Rectal smooth muscle tissue (tissue), 1 donor: ENCODE results near the gene BICC1.

ENCODE experiments used
- H3K27ac ChIP-seq: one replicate; pipeline ENCODE4 v1.7.0; 2013; ENCODE audit warnings: low read depth, low read length, inconsistent platforms
- H3K27me3 ChIP-seq: one replicate; pipeline ENCODE4 v1.7.0; 2013; ENCODE audit warnings: low read length; ENCODE audit not compliant: control insufficient read depth, insufficient read depth
- H3K36me3 ChIP-seq: one replicate; pipeline ENCODE4 v1.7.0; 2013; ENCODE audit warnings: low read length; ENCODE audit not compliant: control insufficient read depth, insufficient read depth
- H3K4me1 ChIP-seq: one replicate; pipeline ENCODE4 v1.7.0; 2013; ENCODE audit warnings: low read length; ENCODE audit not compliant: control insufficient read depth, insufficient read depth
- H3K4me3 ChIP-seq: one replicate; pipeline ENCODE4 v1.7.0; 2013; ENCODE audit warnings: low read length
- H3K9ac ChIP-seq: one replicate; pipeline ENCODE4 v1.7.0; 2013; ENCODE audit warnings: low read length

BICC1 gene

GRCh38 chr10:58651742-58652141, 139.1 kb downstream of the BICC1 start:
- Histone ChIP-seq H3K4me3 (no peak overlapping the region), H3K27ac (no peak overlapping the region), H3K36me3 (no peaks in the 10 kb centered on the region), H3K9ac (no peak overlapping the region), H3K27me3 (no peaks in the 10 kb centered on the region), H3K4me1 (peaks cover 7% of the 10 kb centered on the region)

GRCh38 chr10:58653139-58653538, 140.5 kb downstream of the BICC1 start:
- H3K27ac ChIP-seq, result no peak overlapping the region
- no peak overlapping the region for H3K4me3 ChIP-seq
- no peak overlapping the region for H3K9ac ChIP-seq
- H3K4me1 ChIP-seq, result peaks cover 7% of the 10 kb centered on the region
- H3K36me3 ChIP-seq, result no peaks in the 10 kb centered on the region
- no peaks in the 10 kb centered on the region for H3K27me3 ChIP-seq

GRCh38 chr10:58660575-58661255, 148.0 kb downstream of the BICC1 start:
- H3K27ac ChIP-seq, result no peak overlapping the region

GRCh38 chr10:58661336-58661735, 148.7 kb downstream of the BICC1 start:
- H3K4me1 ChIP-seq, result no peaks in the 10 kb centered on the region

More at GRCh38 chr10:58660575-58661255, 148.0 kb downstream of the BICC1 start:
- no peak overlapping the region for H3K4me3 ChIP-seq
- no peaks in the 10 kb centered on the region for H3K36me3 ChIP-seq
- no peaks in the 10 kb centered on the region for H3K27me3 ChIP-seq
- H3K4me1 ChIP-seq, result no peaks in the 10 kb centered on the region
- H3K9ac ChIP-seq, result no peak overlapping the region

GRCh38 chr10:58661902-58662301, 149.2 kb downstream of the BICC1 start:
- H3K9ac ChIP-seq, result no peak overlapping the region
- H3K4me1 ChIP-seq, result no peaks in the 10 kb centered on the region
- H3K27ac ChIP-seq, result no peak overlapping the region
- H3K36me3 ChIP-seq, result no peaks in the 10 kb centered on the region
- no peak overlapping the region for H3K4me3 ChIP-seq
- H3K27me3 ChIP-seq, result no peaks in the 10 kb centered on the region

More at GRCh38 chr10:58661336-58661735, 148.7 kb downstream of the BICC1 start:
- Histone ChIP-seq H3K9ac (no peak overlapping the region), H3K27ac (no peak overlapping the region), H3K27me3 (no peaks in the 10 kb centered on the region), H3K36me3 (no peaks in the 10 kb centered on the region), H3K4me3 (no peak overlapping the region)

GRCh38 chr10:58662314-58662713, 149.6 kb downstream of the BICC1 start:
- Histone ChIP-seq H3K27me3 (no peaks in the 10 kb centered on the region), H3K4me1 (no peaks in the 10 kb centered on the region), H3K4me3 (no peak overlapping the region), H3K9ac (no peak overlapping the region), H3K36me3 (no peaks in the 10 kb centered on the region), H3K27ac (no peak overlapping the region)

GRCh38 chr10:58665361-58665760, 152.7 kb downstream of the BICC1 start:
- Histone ChIP-seq H3K4me3 (no peak overlapping the region), H3K36me3 (no peaks in the 10 kb centered on the region), H3K9ac (no peak overlapping the region), H3K4me1 (no peaks in the 10 kb centered on the region), H3K27me3 (no peaks in the 10 kb centered on the region), H3K27ac (no peak overlapping the region)

- Histone ChIP-seq H3K27ac (no peak overlapping the region), H3K27me3 (no peaks in the 10 kb centered on the region), H3K36me3 (no peaks in the 10 kb centered on the region), H3K4me1 (no peaks in the 10 kb centered on the region), H3K4me3 (no peak overlapping the region), H3K9ac (no peak overlapping the region)
Observed at GRCh38 chr10:58666024-58666423, 153.4 kb downstream of the BICC1 start.

GRCh38 chr10:58667658-58668310, 155.1 kb downstream of the BICC1 start:
- no peaks in the 10 kb centered on the region for H3K4me1 ChIP-seq
- no peak overlapping the region for H3K9ac ChIP-seq
- H3K27me3 ChIP-seq, result no peaks in the 10 kb centered on the region
- no peaks in the 10 kb centered on the region for H3K36me3 ChIP-seq
- no peak overlapping the region for H3K27ac ChIP-seq
- H3K4me3 ChIP-seq, result no peak overlapping the region

- H3K27ac ChIP-seq, result no peak overlapping the region
- H3K27me3 ChIP-seq, result no peaks in the 10 kb centered on the region
- H3K9ac ChIP-seq, result no peak overlapping the region
- no peaks in the 10 kb centered on the region for H3K4me1 ChIP-seq
- H3K36me3 ChIP-seq, result no peaks in the 10 kb centered on the region
- no peak overlapping the region for H3K4me3 ChIP-seq
Observed at GRCh38 chr10:58672845-58673244, 160.2 kb downstream of the BICC1 start.

- no peak overlapping the region for H3K4me3 ChIP-seq
- H3K36me3 ChIP-seq, result no peaks in the 10 kb centered on the region
- no peak overlapping the region for H3K27ac ChIP-seq
- H3K9ac ChIP-seq, result no peak overlapping the region
- no peaks in the 10 kb centered on the region for H3K4me1 ChIP-seq
- no peaks in the 10 kb centered on the region for H3K27me3 ChIP-seq
Observed at GRCh38 chr10:58674251-58674650, 161.6 kb downstream of the BICC1 start.

- no peaks in the 10 kb centered on the region for H3K36me3 ChIP-seq
- no peaks in the 10 kb centered on the region for H3K4me1 ChIP-seq
- no peak overlapping the region for H3K4me3 ChIP-seq
- H3K9ac ChIP-seq, result no peak overlapping the region
- no peaks in the 10 kb centered on the region for H3K27me3 ChIP-seq
- no peak overlapping the region for H3K27ac ChIP-seq
Observed at GRCh38 chr10:58675321-58675720, 162.6 kb downstream of the BICC1 start.

GRCh38 chr10:58691528-58691927, 178.9 kb downstream of the BICC1 start:
- Histone ChIP-seq H3K36me3 (no peaks in the 10 kb centered on the region), H3K27me3 (no peaks in the 10 kb centered on the region), H3K4me3 (no peak overlapping the region), H3K4me1 (no peaks in the 10 kb centered on the region), H3K27ac (no peak overlapping the region), H3K9ac (no peak overlapping the region)
